ENCODE data around the gene AP3S1. TPM values are rescaled to one million over a fixed set of nuclear protein-coding genes. Genes with fewer than 3 reads are reported as not detected.

The AP3S1 gene
- total RNA-seq, 1 donor from 2014 or later, result 66.8 TPM

GRCh38 chr5:115936031-115936430, 94.3 kb downstream of the AP3S1 start:
- DNase-seq (ENCODE audit: low read depth, low spot score), result no peak

GRCh38 chr5:115939059-115939458, 97.3 kb downstream of the AP3S1 start:
- DNase-seq (ENCODE audit: low read depth, low spot score), result no peak

- no peak for DNase-seq (ENCODE audit: low read depth, low spot score)
Observed at GRCh38 chr5:115940080-115940810, 98.5 kb downstream of the AP3S1 start.

- no peak for DNase-seq (ENCODE audit: low read depth, low spot score)
Observed at GRCh38 chr5:115941051-115941675, 99.4 kb downstream of the AP3S1 start.

GRCh38 chr5:115944501-115944900, 102.8 kb downstream of the AP3S1 start:
- no peak for DNase-seq (ENCODE audit: low read depth, low spot score)

GRCh38 chr5:115946655-115947054, 104.9 kb downstream of the AP3S1 start:
- DNase-seq (ENCODE audit: low read depth, low spot score), result no peak

- DNase-seq (ENCODE audit: low read depth, low spot score), result no peak
Observed at GRCh38 chr5:115947260-115947659, 105.5 kb downstream of the AP3S1 start.

GRCh38 chr5:115948091-115948534, 106.4 kb downstream of the AP3S1 start:
- DNase-seq (ENCODE audit: low read depth, low spot score), result no peak

- no peak for DNase-seq (ENCODE audit: low read depth, low spot score)
Observed at GRCh38 chr5:115949096-115949495, 107.4 kb downstream of the AP3S1 start.

- no peak for DNase-seq (ENCODE audit: low read depth, low spot score)
Observed at GRCh38 chr5:115952588-115952987, 110.9 kb downstream of the AP3S1 start.

- no peak for DNase-seq (ENCODE audit: low read depth, low spot score)
Observed at GRCh38 chr5:115954144-115954543, 112.4 kb downstream of the AP3S1 start.

GRCh38 chr5:115956957-115957356, 115.2 kb downstream of the AP3S1 start:
- DNase-seq (ENCODE audit: low read depth, low spot score), result no peak

GRCh38 chr5:115961381-115962238, 119.9 kb downstream of the AP3S1 start:
- no peak for DNase-seq (ENCODE audit: low read depth, low spot score)

GRCh38 chr5:115962239-115962564, 120.5 kb downstream of the AP3S1 start, which contains the start of gene LVRN:
LVRN (plus strand) TSS chr5:115962475; CDS start chr5:115962618, 143 bp downstream.
- no peak for DNase-seq (ENCODE audit: low read depth, low spot score)

- DNase-seq (ENCODE audit: low read depth, low spot score), result no peak
Observed at GRCh38 chr5:115962565-115963402, 121.0 kb downstream of the AP3S1 start.

- DNase-seq (ENCODE audit: low read depth, low spot score), result no peak
Observed at GRCh38 chr5:115963566-115963965, 121.8 kb downstream of the AP3S1 start.

Other genes starting within 250 kb of the AP3S1 start
- gene TICAM2, start 239.5 kb upstream of the AP3S1 start, total RNA-seq, result 1.1 and 2.1 TPM in 2 replicates
- 109 and 250 TPM in 2 replicates for gene TMED7, start 215.9 kb upstream of the AP3S1 start, total RNA-seq
- 5.5 and 6.3 TPM in 2 replicates for gene CDO1, start 25.3 kb upstream of the AP3S1 start, total RNA-seq
- gene ATG12, start 370 bp upstream of the AP3S1 start, total RNA-seq, result 34.2 and 38.6 TPM in 2 replicates
- 0.13 and 0.18 TPM in 2 replicates for gene LVRN, start 120.5 kb downstream of the AP3S1 start, total RNA-seq
- 0.13 and 0.39 TPM in 2 replicates for gene ARL14EPL, start 190.5 kb downstream of the AP3S1 start, total RNA-seq
- 39.9 and 46.1 TPM in 2 replicates for gene COMMD10, start 243.1 kb downstream of the AP3S1 start, total RNA-seq

Measured in pulmonary artery endothelial cell (primary cell).